ENCODE results near the gene USP17L24. TPM values are rescaled to one million over a fixed set of nuclear protein-coding genes. Genes with fewer than 3 reads are reported as not detected.

Gene USP17L24
- total RNA-seq = not detected in 2 replicates

GRCh38 chr4:9324865-9325264, at the start of gene USP17L24:
Gene USP17L24, plus strand, starts transcription at chr4:9325165. Its CDS starts 0 bp downstream, at chr4:9325165.

GRCh38 chr4:9329611-9330010, 4.6 kb downstream of the USP17L24 start, which contains the start of gene USP17L25:
Gene USP17L25, plus strand, starts transcription at chr4:9329911. Its CDS starts 0 bp downstream, at chr4:9329911.

GRCh38 chr4:9334358-9334757, 9.4 kb downstream of the USP17L24 start, which contains the start of gene USP17L26:
Gene USP17L26, plus strand, starts transcription at chr4:9334658. Its CDS starts 0 bp downstream, at chr4:9334658.

GRCh38 chr4:9339103-9339502, 14.1 kb downstream of the USP17L24 start, which contains the start of gene USP17L5:
Gene USP17L5, plus strand, starts transcription at chr4:9339403. Its CDS starts 0 bp downstream, at chr4:9339403.

GRCh38 chr4:9343848-9344247, 18.9 kb downstream of the USP17L24 start, which contains the start of gene USP17L27:
Gene USP17L27, plus strand, starts transcription at chr4:9344148. Its CDS starts 0 bp downstream, at chr4:9344148.

GRCh38 chr4:9348593-9348992, 23.6 kb downstream of the USP17L24 start, which contains the start of gene USP17L28:
Gene USP17L28, plus strand, starts transcription at chr4:9348893. Its CDS starts 0 bp downstream, at chr4:9348893.

GRCh38 chr4:9353338-9353737, 28.4 kb downstream of the USP17L24 start, which contains the start of gene USP17L29:
Gene USP17L29, plus strand, starts transcription at chr4:9353638. Its CDS starts 0 bp downstream, at chr4:9353638.

GRCh38 chr4:9362829-9363228, 37.9 kb downstream of the USP17L24 start, which contains the start of gene USP17L30:
Gene USP17L30, plus strand, starts transcription at chr4:9363129. Its CDS starts 0 bp downstream, at chr4:9363129.

Other genes with a start within 250 kb of the USP17L24 start
- not detected in 2 replicates for gene FAM90A26, start 154.8 kb upstream of the USP17L24 start, total RNA-seq
- gene USP17L10, start 114.5 kb upstream of the USP17L24 start, total RNA-seq = not detected in 2 replicates
- not detected in 2 replicates for gene USP17L11, start 109.8 kb upstream of the USP17L24 start, total RNA-seq
- gene USP17L12, start 105.0 kb upstream of the USP17L24 start, total RNA-seq = not detected in 2 replicates
- not detected in 2 replicates for gene USP17L13, start 100.3 kb upstream of the USP17L24 start, total RNA-seq
- not detected in 2 replicates for gene USP17L15, start 90.8 kb upstream of the USP17L24 start, total RNA-seq
- gene USP17L17, start 81.3 kb upstream of the USP17L24 start, total RNA-seq = not detected in 2 replicates
- gene USP17L18, start 76.5 kb upstream of the USP17L24 start, total RNA-seq = not detected in 2 replicates
- not detected in 2 replicates for gene USP17L19, start 71.8 kb upstream of the USP17L24 start, total RNA-seq
- gene USP17L20, start 67.0 kb upstream of the USP17L24 start, total RNA-seq = not detected in 2 replicates
- not detected in 2 replicates for gene USP17L21, start 62.3 kb upstream of the USP17L24 start, total RNA-seq
- gene USP17L22, start 57.5 kb upstream of the USP17L24 start, total RNA-seq = not detected in 2 replicates
- not detected in 2 replicates for gene USP17L25, start 4.7 kb downstream of the USP17L24 start, total RNA-seq
- not detected in 2 replicates for gene USP17L26, start 9.5 kb downstream of the USP17L24 start, total RNA-seq
- not detected in 2 replicates for gene USP17L5, start 14.2 kb downstream of the USP17L24 start, total RNA-seq
- not detected in 2 replicates for gene USP17L27, start 19.0 kb downstream of the USP17L24 start, total RNA-seq
- not detected in 2 replicates for gene USP17L28, start 23.7 kb downstream of the USP17L24 start, total RNA-seq
- gene USP17L29, start 28.5 kb downstream of the USP17L24 start, total RNA-seq = not detected in 2 replicates
- not detected in 2 replicates for gene USP17L30, start 38.0 kb downstream of the USP17L24 start, total RNA-seq
- not detected in 2 replicates for gene DEFB131A, start 119.2 kb downstream of the USP17L24 start, total RNA-seq

Data from subcutaneous preadipocyte (primary cell).